Muscle layer of duodenum (tissue), 2 donors: Measurements from ENCODE around the gene INPP5D.

Experiments used
- H3K27ac ChIP-seq: one replicate; pipeline ENCODE4 v1.7.0; 2013; ENCODE audit warnings: mild to moderate bottlenecking, low read length
- H3K27me3 ChIP-seq: one replicate; pipeline ENCODE4 v1.7.0; 2013; ENCODE audit warnings: low read depth, mild to moderate bottlenecking, control low read depth, low read length
- H3K36me3 ChIP-seq, 2 donors: one replicate each; pipeline ENCODE4 v1.7.0; 2013; ENCODE audit warnings: low read length in 2 of 2, control low read depth in 1 of 2, mild to moderate bottlenecking in 1 of 2; ENCODE audit not compliant: insufficient read depth in 2 of 2, control insufficient read depth in 1 of 2
- H3K4me1 ChIP-seq, 2 donors: one replicate each; pipeline ENCODE4 v1.7.0; 2013; ENCODE audit warnings: low read length in 2 of 2, mild to moderate bottlenecking in 2 of 2, control low read depth in 1 of 2, moderate library complexity in 1 of 2; ENCODE audit not compliant: insufficient read depth in 2 of 2, control insufficient read depth in 1 of 2
- H3K4me3 ChIP-seq, 2 donors: one replicate each; pipeline ENCODE4 v1.7.0; 2013; ENCODE audit warnings: low read length in 2 of 2, low read depth in 1 of 2, mild to moderate bottlenecking in 1 of 2
- H3K9me3 ChIP-seq, 2 donors: one replicate each; pipeline ENCODE4 v1.7.0; 2013; ENCODE audit warnings: low read length in 2 of 2, control low read depth in 1 of 2, mild to moderate bottlenecking in 1 of 2; ENCODE audit not compliant: control insufficient read depth in 1 of 2
- donor health status: healthy.

INPP5D gene

GRCh38 chr2:233209533-233210171 is 149.5 kb downstream of the INPP5D start:
- Histone ChIP-seq H3K27ac (no peak overlapping the region), H3K36me3 (no peaks in the 10 kb centered on the region)

GRCh38 chr2:233210281-233210680 is 150.1 kb downstream of the INPP5D start:
- H3K27me3 ChIP-seq, result no peaks in the 10 kb centered on the region
- H3K36me3 ChIP-seq, result no peaks in the 10 kb centered on the region
- H3K9me3 ChIP-seq, result no peaks in the 10 kb centered on the region
- peaks cover 10 to 28% of the 10 kb centered on the region in 2 donors for H3K4me1 ChIP-seq
- H3K27ac ChIP-seq, result no peak overlapping the region
- H3K4me3 ChIP-seq, result no peak overlapping the region

More at GRCh38 chr2:233209533-233210171, 149.5 kb downstream of the INPP5D start:
- Histone ChIP-seq H3K9me3 (no peaks in the 10 kb centered on the region), H3K4me1 (peaks cover 10 to 28% of the 10 kb centered on the region in 2 donors), H3K27me3 (no peaks in the 10 kb centered on the region), H3K4me3 (no peak overlapping the region)

GRCh38 chr2:233210843-233211547 is 150.9 kb downstream of the INPP5D start:
- Histone ChIP-seq H3K9me3 (no peaks in the 10 kb centered on the region), H3K27me3 (no peaks in the 10 kb centered on the region), H3K36me3 (no peaks in the 10 kb centered on the region), H3K4me3 (peak overlapping the region; percentile 9 to 39), H3K27ac (no peak overlapping the region), H3K4me1 (peaks cover 10 to 28% of the 10 kb centered on the region in 2 donors)

GRCh38 chr2:233211548-233211895 is 151.4 kb downstream of the INPP5D start:
- Histone ChIP-seq H3K27ac (no peak overlapping the region), H3K27me3 (no peaks in the 10 kb centered on the region), H3K4me3 (peak overlapping the region; percentile 9 to 39)

GRCh38 chr2:233213011-233213410 is 152.9 kb downstream of the INPP5D start:
- H3K4me1 ChIP-seq, result peaks cover 10 to 28% of the 10 kb centered on the region in 2 donors
- no peak overlapping the region for H3K27ac ChIP-seq
- H3K27me3 ChIP-seq, result no peaks in the 10 kb centered on the region
- no peak overlapping the region for H3K4me3 ChIP-seq
- no peaks in the 10 kb centered on the region for H3K9me3 ChIP-seq
- no peaks in the 10 kb centered on the region for H3K36me3 ChIP-seq

More at GRCh38 chr2:233211548-233211895, 151.4 kb downstream of the INPP5D start:
- Histone ChIP-seq H3K4me1 (peaks cover 10 to 28% of the 10 kb centered on the region in 2 donors), H3K9me3 (no peaks in the 10 kb centered on the region), H3K36me3 (no peaks in the 10 kb centered on the region)

- H3K9me3 ChIP-seq, result no peaks in the 10 kb centered on the region
- no peak overlapping the region for H3K4me3 ChIP-seq
- no peak overlapping the region for H3K27ac ChIP-seq
- no peaks in the 10 kb centered on the region for H3K36me3 ChIP-seq
- H3K4me1 ChIP-seq, result peaks cover 10 to 21% of the 10 kb centered on the region in 2 donors
- no peaks in the 10 kb centered on the region for H3K27me3 ChIP-seq
Measured at GRCh38 chr2:233213975-233214374, 153.8 kb downstream of the INPP5D start.

- no peaks in the 10 kb centered on the region for H3K27me3 ChIP-seq
- H3K27ac ChIP-seq, result no peak overlapping the region
- no peaks in the 10 kb centered on the region for H3K9me3 ChIP-seq
- no peaks in the 10 kb centered on the region for H3K4me1 ChIP-seq
- H3K36me3 ChIP-seq, result no peaks in the 10 kb centered on the region
- no peak overlapping the region for H3K4me3 ChIP-seq
Measured at GRCh38 chr2:233217892-233218377, 157.8 kb downstream of the INPP5D start.

GRCh38 chr2:233218836-233219235 is 158.7 kb downstream of the INPP5D start:
- Histone ChIP-seq H3K4me1 (no peaks in the 10 kb centered on the region), H3K4me3 (no peak overlapping the region), H3K27ac (no peak overlapping the region), H3K36me3 (no peaks in the 10 kb centered on the region), H3K9me3 (no peaks in the 10 kb centered on the region), H3K27me3 (no peaks in the 10 kb centered on the region)

GRCh38 chr2:233219848-233220247 is 159.7 kb downstream of the INPP5D start:
- H3K27me3 ChIP-seq, result no peaks in the 10 kb centered on the region
- H3K9me3 ChIP-seq, result no peaks in the 10 kb centered on the region
- no peak overlapping the region for H3K27ac ChIP-seq
- no peaks in the 10 kb centered on the region for H3K36me3 ChIP-seq
- H3K4me1 ChIP-seq, result no peaks in the 10 kb centered on the region
- H3K4me3 ChIP-seq, result no peak overlapping the region

- Histone ChIP-seq H3K36me3 (no peaks in the 10 kb centered on the region), H3K9me3 (no peaks in the 10 kb centered on the region), H3K27ac (no peak overlapping the region), H3K4me1 (no peaks in the 10 kb centered on the region), H3K27me3 (no peaks in the 10 kb centered on the region), H3K4me3 (no peak overlapping the region)
Measured at GRCh38 chr2:233221378-233222063, 161.4 kb downstream of the INPP5D start.

- no peak overlapping the region for H3K27ac ChIP-seq
- H3K4me1 ChIP-seq, result no peaks in the 10 kb centered on the region
- H3K27me3 ChIP-seq, result no peaks in the 10 kb centered on the region
- H3K36me3 ChIP-seq, result no peaks in the 10 kb centered on the region
- H3K4me3 ChIP-seq, result no peak overlapping the region
- H3K9me3 ChIP-seq, result no peaks in the 10 kb centered on the region
Measured at GRCh38 chr2:233223059-233223894, 163.1 kb downstream of the INPP5D start.
